HT1080 (cell line): ENCODE results near the gene ACSS2. TPM values are rescaled to one million over a fixed set of nuclear protein-coding genes. Genes with fewer than 3 reads are reported as not detected.

ENCODE experiments used
- DNase-seq: peaks from one replicate; pipeline ENCODE4 v3.0.0-alpha.2; 2015; ENCODE audit warnings: low read depth
- total RNA-seq: library from RNA; depleted of rRNA; stranded (reverse); fragments of >200 nt; shearing (Covaris generic); gene quantifications from 2 replicates; pipeline ENCODE4 v1.2.3, GENCODE V29; 2014

ACSS2 gene
- total RNA-seq, 1 experiment from 2014 or later = 23.0 TPM

- DNase-seq = no peak
These were observed 69.1 kb downstream of the ACSS2 start for GRCh38 chr20:34945315-34946077.

DNA sequence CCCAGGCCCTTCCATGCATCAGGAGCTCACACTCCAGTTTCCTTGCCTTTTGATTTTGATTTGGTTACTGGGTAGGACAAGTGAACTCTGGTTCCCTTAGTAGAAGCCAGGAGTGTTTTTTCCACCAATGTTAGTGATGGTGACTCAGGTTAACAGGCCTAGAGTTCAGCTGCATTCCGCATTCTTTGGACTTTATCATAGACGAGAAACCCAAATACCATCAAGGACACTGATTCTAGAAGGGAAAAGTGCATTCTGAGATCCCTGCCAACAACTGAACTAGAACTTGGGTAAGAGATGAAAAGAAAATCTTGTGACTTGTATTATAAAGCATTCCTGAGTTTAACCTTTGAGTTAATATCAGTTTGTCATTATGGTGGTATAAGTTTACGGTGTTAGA lies 70.2 kb downstream of the ACSS2 start:
- no peak for DNase-seq

- DNase-seq = no peak
These were observed 70.9 kb downstream of the ACSS2 start for GRCh38 chr20:34947336-34947735.

GRCh38 chr20:34948030-34948429 lies 71.6 kb downstream of the ACSS2 start:
- peak; percentile 60 for DNase-seq

DNA sequence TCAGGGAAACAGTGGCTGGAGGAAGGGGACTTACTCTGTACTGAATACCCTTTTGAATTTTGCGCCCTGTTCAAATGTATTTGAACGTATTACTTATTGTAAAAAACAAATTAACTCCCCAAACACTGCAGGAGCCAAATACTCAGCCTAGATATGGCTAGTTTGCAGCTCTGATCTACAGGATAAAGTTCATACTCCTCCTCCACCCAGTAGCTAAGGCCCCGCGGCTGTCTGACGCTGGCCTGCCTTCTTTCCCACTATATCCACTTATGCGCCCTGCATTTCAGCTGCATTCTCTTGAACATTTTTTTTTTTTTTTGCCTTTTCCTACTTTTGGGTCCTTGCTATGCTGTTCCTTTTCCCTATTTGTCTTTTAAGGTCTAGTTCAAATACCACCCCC lies 72.7 kb downstream of the ACSS2 start:
- no peak for DNase-seq

GRCh38 chr20:34951252-34951651 lies 74.8 kb downstream of the ACSS2 start:
- no peak for DNase-seq

DNA sequence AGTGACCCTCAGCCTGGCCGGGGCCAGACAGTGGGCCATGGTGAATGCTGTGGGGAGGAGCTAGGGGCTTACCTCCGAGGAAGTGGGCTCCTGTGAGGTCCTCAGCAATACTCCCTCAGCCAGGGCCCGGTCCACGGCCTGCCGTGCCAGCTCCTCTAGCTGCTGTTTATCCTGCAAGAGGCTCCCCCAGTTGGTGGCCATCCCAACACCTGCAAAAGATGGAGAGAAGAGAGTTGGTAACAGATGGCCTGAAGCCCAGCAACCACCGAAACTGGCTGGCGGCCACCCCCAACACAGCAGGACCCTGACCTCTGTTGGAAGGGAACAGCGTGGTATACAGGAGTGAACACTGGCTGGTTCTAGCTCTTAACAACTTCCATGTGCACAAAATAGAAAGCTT lies 75.2 kb downstream of the ACSS2 start:
- DNase-seq = no peak

- no peak for DNase-seq
These were observed 76.3 kb downstream of the ACSS2 start for GRCh38 chr20:34952671-34953070.

DNA sequence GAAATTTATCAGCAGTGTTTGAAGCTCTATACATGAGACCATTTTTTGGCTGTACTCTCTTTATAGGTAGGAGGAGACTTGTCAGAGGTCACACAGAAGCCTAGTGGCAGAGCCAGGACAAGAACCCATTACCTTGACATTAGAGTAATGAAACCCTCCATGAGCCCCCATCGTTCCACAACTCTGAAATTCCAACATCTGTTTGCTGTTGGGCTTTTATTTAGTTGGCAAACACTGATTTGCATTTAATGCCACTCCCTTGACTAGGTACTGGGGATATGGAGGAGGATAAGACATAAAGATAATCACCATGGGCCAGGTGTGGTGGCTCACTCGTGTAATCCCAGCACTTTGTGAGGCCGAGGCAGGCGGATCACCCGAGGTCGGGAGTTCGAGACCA lies 77.5 kb downstream of the ACSS2 start:
- no peak for DNase-seq

DNA sequence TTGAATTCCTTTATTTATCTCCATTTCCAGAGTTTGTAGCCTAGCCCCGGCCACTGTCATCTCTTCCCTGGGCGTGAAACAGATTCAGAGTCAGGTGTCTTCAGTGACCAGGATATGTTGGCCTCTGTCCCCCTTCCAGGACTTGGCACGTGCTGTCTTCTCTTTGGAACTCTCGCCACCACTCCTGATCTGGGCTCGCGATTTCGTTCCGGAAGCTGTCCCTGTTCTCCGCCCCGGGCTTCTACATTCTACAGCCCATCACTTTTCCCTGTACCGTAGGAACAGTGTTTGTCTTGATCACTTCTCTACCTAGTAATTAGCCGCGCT lies 78.5 kb downstream of the ACSS2 start:
- DNase-seq = peak; percentile 37

DNA sequence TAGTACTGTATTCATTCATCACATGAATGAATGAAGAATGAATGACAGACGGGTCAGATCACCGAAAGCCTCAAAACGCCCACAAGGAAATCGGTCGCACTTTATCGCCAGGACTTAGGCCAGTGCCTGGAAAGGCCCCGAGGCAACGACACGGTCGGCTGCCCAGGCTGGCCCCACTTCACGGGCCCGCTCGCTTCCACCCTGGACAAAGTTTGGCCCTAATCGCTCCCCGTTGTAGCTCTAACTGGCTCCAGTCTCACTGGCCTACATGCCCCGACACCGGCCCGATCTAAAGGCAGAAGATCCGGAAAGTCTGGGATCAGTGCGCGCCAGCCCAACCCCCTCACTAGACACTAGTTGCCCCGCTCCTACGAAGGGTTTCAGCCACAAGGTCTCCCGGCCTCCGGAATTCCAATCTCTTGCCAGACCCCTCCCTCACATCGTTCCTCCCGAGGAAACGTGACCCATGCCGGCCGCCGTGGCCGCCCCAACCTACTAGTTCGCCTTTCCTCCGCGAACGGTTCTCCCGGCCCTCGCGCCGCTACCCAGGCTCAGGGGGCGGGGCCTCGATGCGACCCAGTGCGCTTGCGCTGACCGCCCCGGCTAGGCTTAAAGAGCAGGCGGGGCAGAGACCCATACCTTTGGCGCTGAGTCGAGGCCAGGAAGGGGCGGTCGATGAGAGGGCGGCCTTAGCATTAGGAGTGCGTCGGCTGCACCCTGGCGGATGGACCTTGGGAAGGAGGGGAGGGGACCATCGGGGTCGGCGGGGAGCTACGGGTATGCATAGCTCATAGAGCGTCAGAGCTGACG lies 79.0 kb downstream of the ACSS2 start, which contains the start of the genes GSS and MYH7B:
Gene GSS (minus strand): TSS at position 576 of the 810 bp plus-strand sequence. CDS start 3,954 bp downstream, outside the sequence.
Gene MYH7B (plus strand): TSS at position 638 of the 810 bp plus-strand sequence. CDS start 22,138 bp downstream, outside the sequence.
- DNase-seq = peak; percentile 96

GRCh38 chr20:34956041-34956458 lies 79.6 kb downstream of the ACSS2 start:
- no peak for DNase-seq

DNA sequence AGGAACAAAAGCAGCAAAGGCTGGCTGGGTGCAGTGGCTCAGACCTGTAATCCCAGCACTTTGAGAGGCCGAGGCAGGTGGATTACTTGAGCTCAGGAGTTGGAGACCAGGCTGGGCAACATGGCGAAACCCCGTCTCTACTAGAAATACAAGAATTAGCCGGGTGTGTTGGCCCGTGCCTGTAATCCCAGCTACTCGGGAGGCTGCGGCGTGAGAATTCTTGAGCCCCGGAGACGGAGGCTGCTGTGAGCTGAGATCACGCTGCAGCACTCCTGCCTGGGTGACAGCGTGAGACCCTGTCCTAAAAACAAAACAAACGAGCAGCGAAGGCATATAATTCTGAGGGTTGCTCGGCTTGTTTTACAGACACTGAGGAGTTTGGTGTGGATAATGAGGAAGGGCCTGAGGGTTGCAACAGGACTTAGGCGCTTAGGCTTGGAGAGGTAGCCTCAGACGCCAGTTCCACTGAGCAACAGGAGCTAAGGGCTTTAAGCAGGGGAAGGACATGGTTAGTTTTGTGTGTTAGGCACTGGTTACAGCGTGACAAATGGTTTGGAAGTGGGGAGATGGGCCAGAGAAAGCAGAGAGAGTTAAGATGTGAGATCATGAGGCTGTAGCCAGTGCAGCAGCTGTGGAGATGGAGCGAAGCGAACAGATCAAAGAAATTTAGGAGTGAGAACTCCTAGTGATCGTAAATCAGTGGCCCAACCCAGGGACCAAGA lies 80.5 kb downstream of the ACSS2 start:
- no peak for DNase-seq

GRCh38 chr20:34964486-34964885 lies 88.1 kb downstream of the ACSS2 start:
- no peak for DNase-seq

GRCh38 chr20:34965051-34965450 lies 88.6 kb downstream of the ACSS2 start:
- no peak for DNase-seq

- no peak for DNase-seq
These were observed 91.0 kb downstream of the ACSS2 start for GRCh38 chr20:34967421-34967820.

GRCh38 chr20:34968042-34968775 lies 91.8 kb downstream of the ACSS2 start:
- no peak for DNase-seq

GRCh38 chr20:34970193-34970840 lies 93.9 kb downstream of the ACSS2 start:
- no peak for DNase-seq

GRCh38 chr20:34970846-34971560 lies 94.6 kb downstream of the ACSS2 start:
- no peak for DNase-seq
